HG02938 (cell line): ENCODE results near the gene PPP2R5C.

Experiments
- ATAC-seq: cut with Tn5 transposase; IDR thresholded peaks from one replicate; pipeline ENCODE4 v1.9.1; 2021; ENCODE audit warnings: mild to moderate bottlenecking, moderate library complexity; ENCODE audit not compliant: unreplicated experiment

The PPP2R5C gene

GRCh38 chr14:101813171-101813759 lies 51.8 kb downstream of the PPP2R5C start:
- no peak for ATAC-seq

- no peak for ATAC-seq
Observed at GRCh38 chr14:101813833-101814232, 52.3 kb downstream of the PPP2R5C start.

- ATAC-seq = no peak
Observed at GRCh38 chr14:101814934-101815333, 53.4 kb downstream of the PPP2R5C start.

- ATAC-seq = no peak
Observed at GRCh38 chr14:101815994-101816393, 54.5 kb downstream of the PPP2R5C start.

GRCh38 chr14:101817501-101818001 lies 56.0 kb downstream of the PPP2R5C start:
- ATAC-seq = no peak

GRCh38 chr14:101819251-101819990 lies 57.9 kb downstream of the PPP2R5C start:
- ATAC-seq = no peak

- no peak for ATAC-seq
Observed at GRCh38 chr14:101820283-101820798, 58.8 kb downstream of the PPP2R5C start.

GRCh38 chr14:101821528-101821927 lies 60.0 kb downstream of the PPP2R5C start:
- ATAC-seq = no peak

- no peak for ATAC-seq
Observed at GRCh38 chr14:101823066-101823465, 61.6 kb downstream of the PPP2R5C start.

GRCh38 chr14:101823511-101824120 lies 62.1 kb downstream of the PPP2R5C start:
- peak; percentile 63 for ATAC-seq

GRCh38 chr14:101824339-101824727 lies 62.8 kb downstream of the PPP2R5C start:
- no peak for ATAC-seq

- no peak for ATAC-seq
Observed at GRCh38 chr14:101825797-101826196, 64.3 kb downstream of the PPP2R5C start.

- ATAC-seq = no peak
Observed at GRCh38 chr14:101826351-101826750, 64.8 kb downstream of the PPP2R5C start.

- ATAC-seq = no peak
Observed at GRCh38 chr14:101827286-101827685, 65.8 kb downstream of the PPP2R5C start.

- ATAC-seq = no peak
Observed at GRCh38 chr14:101828046-101828445, 66.5 kb downstream of the PPP2R5C start.

- ATAC-seq = no peak
Observed at GRCh38 chr14:101830271-101830670, 68.8 kb downstream of the PPP2R5C start.

GRCh38 chr14:101833045-101833444 lies 71.5 kb downstream of the PPP2R5C start:
- ATAC-seq = no peak

GRCh38 chr14:101834397-101834796 lies 72.9 kb downstream of the PPP2R5C start:
- ATAC-seq = no peak

GRCh38 chr14:101834800-101835547 lies 73.5 kb downstream of the PPP2R5C start:
- no peak for ATAC-seq

- ATAC-seq = no peak
Observed at GRCh38 chr14:101835566-101835965, 74.1 kb downstream of the PPP2R5C start.

- no peak for ATAC-seq
Observed at GRCh38 chr14:101836135-101836534, 74.6 kb downstream of the PPP2R5C start.
